Cardiac muscle cell (in vitro differentiated cells and primary cell): ENCODE measurements around the gene SPEM3. TPM values are rescaled to one million over a fixed set of nuclear protein-coding genes. Genes with fewer than 3 reads are reported as not detected.
A peak's percentile ranks its signal among the peaks of the same experiment; 100 is the strongest.

Experiments
- DNase-seq, 2 donors: peaks; one replicate each; pipeline versions ENCODE4 v3.0.0 to v3.0.0-alpha.2; 2010 to 2017; ENCODE audit warnings: low read depth in 1 of 2, low spot score in 1 of 2
- H3K27ac ChIP-seq: fragments of 200-600 bp; sonication (generic); 2 replicates; pipeline ENCODE4 v1.5.1; 2016
- H3K27me3 ChIP-seq: fragments of 200-600 bp; sonication (generic); 2 replicates; pipeline ENCODE4 v1.6.0; 2016; ENCODE audit warnings: control low read depth
- H3K36me3 ChIP-seq: fragments of 200-600 bp; sonication (generic); 2 replicates; pipeline ENCODE4 v1.5.1; 2016; ENCODE audit warnings: control low read depth
- H3K4me1 ChIP-seq: fragments of 200-600 bp; sonication (generic); 2 replicates; pipeline ENCODE4 v1.8.1; 2017; ENCODE audit warnings: low read depth, mild to moderate bottlenecking, mixed run types
- H3K4me3 ChIP-seq: fragments of 200-600 bp; sonication (generic); 2 replicates; pipeline ENCODE4 v1.5.1; 2016; ENCODE audit warnings: mild to moderate bottlenecking
- H3K9me3 ChIP-seq: fragments of 200-600 bp; sonication (generic); 2 replicates; pipeline ENCODE4 v1.5.1; 2017; ENCODE audit warnings: low read depth, mild to moderate bottlenecking, control low read depth
- CTCF ChIP-seq: IDR thresholded peaks from 2 replicates; pipeline ENCODE4 v1.5.1; 2012; ENCODE audit warnings: low read depth, mild to moderate bottlenecking, low read length
- polyA plus RNA-seq: library from polyadenylated mRNA; unstranded; fragments of >200 nt; fragmentation: Nextera tagmentation; extraction: Ambion mirVana; gene quantifications from 2 replicates; pipeline ENCODE4 v1.2.1, GENCODE V29; 2016
- total RNA-seq: library from RNA; depleted of rRNA; stranded (reverse); fragments of >200 nt; gene quantifications from 2 replicates; pipeline ENCODE4 v1.2.3, GENCODE V29; 2016

The SPEM3 gene
- total and polyA plus RNA-seq, 2 experiments from 2014 or later: not detected

GRCh38 chr17:7383371-7383741 lies 45.3 kb upstream of the SPEM3 start:
- Histone ChIP-seq H3K27me3 (peaks cover 45% of the 10 kb centered on the region), H3K9me3 (no peaks in the 10 kb centered on the region), H3K36me3 (no peaks in the 10 kb centered on the region), H3K4me3 (no peak overlapping the region), H3K27ac (no peak overlapping the region), H3K4me1 (no peaks in the 10 kb centered on the region)
- no peak for DNase-seq
- no peak for TF ChIP-seq CTCF

- H3K27ac ChIP-seq: no peak overlapping the region
- H3K27me3 ChIP-seq: peaks cover 45% of the 10 kb centered on the region
- H3K4me3 ChIP-seq: peak overlapping the region; percentile 15
- DNase-seq: peak; percentile 38 to 72
- H3K36me3 ChIP-seq: no peaks in the 10 kb centered on the region
- H3K4me1 ChIP-seq: no peaks in the 10 kb centered on the region
- H3K9me3 ChIP-seq: no peaks in the 10 kb centered on the region
- no peak for TF ChIP-seq CTCF
These were observed 44.7 kb upstream of the SPEM3 start for GRCh38 chr17:7383742-7384488.

- H3K4me3 ChIP-seq: peak overlapping the region; percentile 15
- no peak for TF ChIP-seq CTCF
- H3K4me1 ChIP-seq: no peaks in the 10 kb centered on the region
- DNase-seq: no peak
- no peaks in the 10 kb centered on the region for H3K9me3 ChIP-seq
- peaks cover 45% of the 10 kb centered on the region for H3K27me3 ChIP-seq
- H3K27ac ChIP-seq: no peak overlapping the region
- H3K36me3 ChIP-seq: no peaks in the 10 kb centered on the region
These were observed 44.1 kb upstream of the SPEM3 start for GRCh38 chr17:7384489-7385081.

- Histone ChIP-seq H3K4me3 (no peak overlapping the region), H3K4me1 (peaks cover 4% of the 10 kb centered on the region), H3K36me3 (no peaks in the 10 kb centered on the region), H3K27me3 (peaks cover 6% of the 10 kb centered on the region), H3K9me3 (no peaks in the 10 kb centered on the region), H3K27ac (no peak overlapping the region)
- TF ChIP-seq CTCF: no peak
- DNase-seq: no peak
These were observed 39.8 kb upstream of the SPEM3 start for GRCh38 chr17:7388856-7389255.

GRCh38 chr17:7389924-7390910 lies 38.4 kb upstream of the SPEM3 start:
- Histone ChIP-seq H3K4me1 (peaks cover 4% of the 10 kb centered on the region), H3K27me3 (no peaks in the 10 kb centered on the region), H3K36me3 (no peaks in the 10 kb centered on the region), H3K27ac (no peak overlapping the region), H3K9me3 (no peaks in the 10 kb centered on the region), H3K4me3 (no peak overlapping the region)
- TF ChIP-seq CTCF: no peak
- DNase-seq: no peak
